ENCODE data around the gene CDK4. TPM values are rescaled to one million over a fixed set of nuclear protein-coding genes. Genes with fewer than 3 reads are reported as not detected.

Gene CDK4
- total and polyA plus RNA-seq, 2 donors from 2014 or later: 69.1 to 118 TPM

- no peak for FAIRE-seq
- H3K36me3 ChIP-seq (ENCODE audit: control insufficient read depth in 2 of 3, insufficient read depth in 3 of 3, low read length in 3 of 3): no peaks in the 10 kb centered on the region
- no peak overlapping the region for H3K4me3 ChIP-seq (ENCODE audit: low read length in 3 of 3)
- H3K4me1 ChIP-seq (ENCODE audit: control insufficient read depth in 2 of 3, insufficient read depth in 2 of 3, low read depth in 1 of 3, low read length in 3 of 3): peaks cover 0 to 12% (median 0%) of the 10 kb centered on the region in 3 donors
- no peaks in the 10 kb centered on the region for H3K9me3 ChIP-seq (ENCODE audit: control insufficient read depth in 2 of 3, insufficient read depth in 1 of 3, low read length in 3 of 3)
- peak in 4 of 5 donors; percentile 48 to 74 (median 52) for DNase-seq
- peaks cover 4% of the 10 kb centered on the region for H3K27me3 ChIP-seq (ENCODE audit: control insufficient read depth, insufficient read depth, low read length)
- no peak for TF ChIP-seq CTCF (IDR thresholded peaks at IDR 0.05; ENCODE audit: borderline replicate concordance, extremely low read depth, insufficient read depth)
- H3K27ac ChIP-seq (ENCODE audit: low read depth in 2 of 2, low read length in 2 of 2): no peak overlapping the region
- H3K9ac ChIP-seq (ENCODE audit: low read length in 3 of 3): no peak overlapping the region
- intact Hi-C loops (cut with DNase I): no loop called here
Observed at GRCh38 chr12:57727758-57728395, 24.2 kb downstream of the CDK4 start.

- H3K4me3 ChIP-seq (ENCODE audit: low read length in 3 of 3): peak overlapping the region in 2 of 3 donors; percentile 24 to 69
- H3K36me3 ChIP-seq (ENCODE audit: control insufficient read depth in 2 of 3, insufficient read depth in 3 of 3, low read length in 3 of 3): no peaks in the 10 kb centered on the region
- H3K9me3 ChIP-seq (ENCODE audit: control insufficient read depth in 2 of 3, insufficient read depth in 1 of 3, low read length in 3 of 3): no peaks in the 10 kb centered on the region
- intact Hi-C loops (cut with DNase I): no loop called here
- no peak for FAIRE-seq
- peaks cover 0 to 12% (median 0%) of the 10 kb centered on the region in 3 donors for H3K4me1 ChIP-seq (ENCODE audit: control insufficient read depth in 2 of 3, insufficient read depth in 2 of 3, low read depth in 1 of 3, low read length in 3 of 3)
- TF ChIP-seq CTCF (IDR thresholded peaks at IDR 0.05; ENCODE audit: borderline replicate concordance, extremely low read depth, insufficient read depth): no peak
- H3K27me3 ChIP-seq (ENCODE audit: control insufficient read depth, insufficient read depth, low read length): peaks cover 4% of the 10 kb centered on the region
- no peak overlapping the region for H3K9ac ChIP-seq (ENCODE audit: low read length in 3 of 3)
- DNase-seq: peak; percentile 69 to 88 (median 73)
- H3K27ac ChIP-seq (ENCODE audit: low read depth in 2 of 2, low read length in 2 of 2): no peak overlapping the region
Observed at GRCh38 chr12:57726884-57727757, 25.0 kb downstream of the CDK4 start.

- Histone ChIP-seq H3K27ac (ENCODE audit: low read depth in 2 of 2, low read length in 2 of 2) (no peak overlapping the region), H3K9me3 (ENCODE audit: control insufficient read depth in 2 of 3, insufficient read depth in 1 of 3, low read length in 3 of 3) (no peaks in the 10 kb centered on the region), H3K4me1 (ENCODE audit: control insufficient read depth in 2 of 3, insufficient read depth in 2 of 3, low read depth in 1 of 3, low read length in 3 of 3) (peaks cover 0 to 12% (median 0%) of the 10 kb centered on the region in 3 donors), H3K27me3 (ENCODE audit: control insufficient read depth, insufficient read depth, low read length) (peaks cover 4% of the 10 kb centered on the region), H3K36me3 (ENCODE audit: control insufficient read depth in 2 of 3, insufficient read depth in 3 of 3, low read length in 3 of 3) (peaks cover 0 to 2% (median 0%) of the 10 kb centered on the region in 3 donors), H3K9ac (ENCODE audit: low read length in 3 of 3) (peak overlapping the region in 2 of 3 donors; percentile 19 to 51), H3K4me3 (ENCODE audit: low read length in 3 of 3) (peak overlapping the region; percentile 46 to 69 (median 54))
- intact Hi-C loops (cut with DNase I): no loop called here
- peak; percentile 27 for TF ChIP-seq CTCF (IDR thresholded peaks at IDR 0.05; ENCODE audit: borderline replicate concordance, extremely low read depth, insufficient read depth)
- peak; percentile 77 to 93 (median 84) for DNase-seq
- no peak for FAIRE-seq
Observed at GRCh38 chr12:57726151-57726883, 25.8 kb downstream of the CDK4 start.
